ENCODE data around the gene NDUFAF5. TPM values are rescaled to one million over a fixed set of nuclear protein-coding genes. Genes with fewer than 3 reads are reported as not detected.
"Not testable (repeated sequence)": the region's sequence is repeated elsewhere in the genome, so short reads cannot be mapped to it uniquely, and the experiment has no call there.

NDUFAF5 gene
- total RNA-seq, 1 experiment from 2014 or later: 40.2 TPM

DNA sequence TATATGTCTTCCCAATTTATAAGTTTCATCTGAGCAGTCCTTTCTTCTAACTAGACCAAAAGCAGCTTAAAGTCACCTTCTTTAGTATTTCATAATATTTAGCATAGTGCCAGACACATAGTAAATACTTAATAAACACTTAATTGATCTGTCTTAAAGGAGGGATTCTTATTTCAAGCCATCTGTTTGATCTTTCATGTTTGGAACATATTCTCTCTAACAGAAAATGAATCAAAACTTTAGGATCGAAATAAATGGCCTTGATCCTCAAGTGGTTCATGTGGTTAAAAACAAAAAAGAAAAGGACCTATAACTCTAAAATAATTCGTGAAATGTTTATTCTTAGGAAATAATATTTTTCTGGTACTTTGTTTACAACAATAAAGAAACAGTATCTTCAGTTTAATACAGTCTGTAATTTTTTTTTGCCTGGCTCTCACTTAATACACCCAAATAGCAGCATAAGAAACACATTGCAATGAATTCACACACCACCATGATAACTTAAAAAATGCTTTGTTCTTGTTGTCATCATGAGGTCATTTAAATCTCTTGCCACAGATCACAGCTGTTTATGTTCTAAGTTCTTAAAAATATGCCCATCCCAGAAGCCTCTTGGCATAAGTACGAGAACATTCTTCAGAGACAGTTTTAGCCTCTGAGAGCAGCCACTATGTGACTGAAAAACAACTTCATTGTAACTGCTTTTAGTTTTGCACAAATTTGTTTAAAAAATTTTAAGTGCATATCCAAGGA, 48.2 kb upstream of the NDUFAF5 start:
- Histone ChIP-seq H2AFZ (ENCODE audit: low read length) (no peak overlapping the region), H3K27ac (ENCODE audit: insufficient read length, low read depth, low read length) (no peak overlapping the region), H3T11ph (ENCODE audit: low read length) (no peak overlapping the region), H2BK15ac (ENCODE audit: low read depth, low read length) (no peak overlapping the region), H3K9me3 (ENCODE audit: control insufficient read depth, low read depth, low read length) (no peaks in the 10 kb centered on the region), H3K14ac (ENCODE audit: insufficient read depth, low read length) (no peak overlapping the region), H4K20me1 (ENCODE audit: control insufficient read depth, insufficient read depth, insufficient read length) (no peaks in the 10 kb centered on the region), H3K23ac (ENCODE audit: insufficient read length, low read depth, low read length) (no peak overlapping the region), H2AK5ac (ENCODE audit: insufficient read length, low read length) (no peak overlapping the region), H3K23me2 (ENCODE audit: insufficient read length, low read depth, low read length, poor library complexity, severe bottlenecking) (no peaks in the 10 kb centered on the region), H2BK5ac (ENCODE audit: insufficient read length, low read length) (no peak overlapping the region), H3K79me2 (ENCODE audit: insufficient read depth, low read length) (no peaks in the 10 kb centered on the region), H3K4ac (ENCODE audit: low read depth, low read length) (no peak overlapping the region), H2BK120ac (ENCODE audit: low read depth, low read length, poor library complexity, severe bottlenecking) (no peak overlapping the region), H3K79me1 (ENCODE audit: insufficient read depth, low read depth, low read length, poor library complexity, severe bottlenecking) (no peaks in the 10 kb centered on the region), H4K5ac (ENCODE audit: insufficient read length, low read depth, low read length) (no peak overlapping the region), H4K8ac (replicated peaks; ENCODE audit: insufficient read length, low read depth, low read length) (no peak overlapping the region), H3K9ac (ENCODE audit: extremely low read depth, insufficient read length, low read length) (no peak overlapping the region), H2BK12ac (ENCODE audit: insufficient read length, low read depth, low read length) (no peak overlapping the region), H3K27me3 (ENCODE audit: insufficient read depth, low read length) (no peaks in the 10 kb centered on the region), H3K56ac (ENCODE audit: insufficient read length, low read depth, low read length) (no peak overlapping the region), H3K4me1 (ENCODE audit: insufficient read depth, low read length) (no peaks in the 10 kb centered on the region), H2BK20ac (ENCODE audit: low read depth, low read length, poor library complexity, severe bottlenecking) (no peak overlapping the region), H3K18ac (ENCODE audit: insufficient read length, low read depth, low read length) (no peak overlapping the region), H3K4me2 (ENCODE audit: insufficient read depth, insufficient read length, low read length) (no peak overlapping the region), H4K91ac (ENCODE audit: insufficient read length, low read depth, low read length) (no peak overlapping the region)
- no peaks in the 10 kb centered on the region for H3K27me3 Mint-ChIP-seq (ENCODE audit: low read depth)
- H3K9me3 Mint-ChIP-seq: peaks cover 13 to 14% of the 10 kb centered on the region in 2 experiments
- H3K4me3 Mint-ChIP-seq: no peak overlapping the region
- TF ChIP-seq, protein P1, sequence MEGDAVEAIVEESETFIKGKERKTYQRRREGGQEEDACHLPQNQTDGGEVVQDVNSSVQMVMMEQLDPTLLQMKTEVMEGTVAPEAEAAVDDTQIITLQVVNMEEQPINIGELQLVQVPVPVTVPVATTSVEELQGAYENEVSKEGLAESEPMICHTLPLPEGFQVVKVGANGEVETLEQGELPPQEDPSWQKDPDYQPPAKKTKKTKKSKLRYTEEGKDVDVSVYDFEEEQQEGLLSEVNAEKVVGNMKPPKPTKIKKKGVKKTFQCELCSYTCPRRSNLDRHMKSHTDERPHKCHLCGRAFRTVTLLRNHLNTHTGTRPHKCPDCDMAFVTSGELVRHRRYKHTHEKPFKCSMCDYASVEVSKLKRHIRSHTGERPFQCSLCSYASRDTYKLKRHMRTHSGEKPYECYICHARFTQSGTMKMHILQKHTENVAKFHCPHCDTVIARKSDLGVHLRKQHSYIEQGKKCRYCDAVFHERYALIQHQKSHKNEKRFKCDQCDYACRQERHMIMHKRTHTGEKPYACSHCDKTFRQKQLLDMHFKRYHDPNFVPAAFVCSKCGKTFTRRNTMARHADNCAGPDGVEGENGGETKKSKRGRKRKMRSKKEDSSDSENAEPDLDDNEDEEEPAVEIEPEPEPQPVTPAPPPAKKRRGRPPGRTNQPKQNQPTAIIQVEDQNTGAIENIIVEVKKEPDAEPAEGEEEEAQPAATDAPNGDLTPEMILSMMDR (conservative IDR thresholded peaks at IDR 0.05): no peak
- peaks cover 54 to 62% (median 61%) of the 10 kb centered on the region in 3 experiments for H3K36me3 Mint-ChIP-seq (ENCODE audit: insufficient read depth in 1 of 3, low read depth in 3 of 3)
- DNase-seq: no peak
- H3K4me1 Mint-ChIP-seq: no peaks in the 10 kb centered on the region
- no CpG with 5 or more reads among the region's 3 CpGs for WGBS (ENCODE audit: extremely low coverage, insufficient read length, low lambda C conversion rate)
- H3K27ac Mint-ChIP-seq: no peak overlapping the region

DNA sequence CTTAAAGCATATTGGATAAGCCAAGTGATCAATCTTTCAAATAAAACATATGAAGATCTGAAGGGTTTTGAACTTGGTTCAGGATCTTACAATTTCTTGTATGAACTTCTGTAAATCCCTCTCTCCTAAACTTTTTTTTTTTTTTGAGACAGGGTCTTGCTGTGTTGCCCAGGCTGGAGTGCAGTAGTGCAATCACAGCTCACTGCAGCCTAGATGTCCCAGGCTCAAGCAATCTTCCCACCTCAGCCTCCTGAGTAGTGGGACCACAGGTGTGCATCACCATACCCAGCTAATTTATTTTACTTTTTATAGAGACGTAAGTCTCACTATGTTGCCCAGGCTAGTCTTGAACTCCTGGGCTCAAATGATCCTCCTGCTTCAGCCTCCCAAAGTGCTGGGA, 46.6 kb upstream of the NDUFAF5 start:
- not testable (repeated sequence) for H3K79me2 ChIP-seq (ENCODE audit: insufficient read depth, low read length); H3K27ac Mint-ChIP-seq; H2BK15ac ChIP-seq (ENCODE audit: low read depth, low read length); H3K27me3 ChIP-seq (ENCODE audit: insufficient read depth, low read length); H4K91ac ChIP-seq (ENCODE audit: insufficient read length, low read depth, low read length); H3K18ac ChIP-seq (ENCODE audit: insufficient read length, low read depth, low read length); H3K9me3 ChIP-seq (ENCODE audit: control insufficient read depth, low read depth, low read length); H2BK12ac ChIP-seq (ENCODE audit: insufficient read length, low read depth, low read length); H3T11ph ChIP-seq (ENCODE audit: low read length); H2BK20ac ChIP-seq (ENCODE audit: low read depth, low read length, poor library complexity, severe bottlenecking); H3K4ac ChIP-seq (ENCODE audit: low read depth, low read length); H3K23me2 ChIP-seq (ENCODE audit: insufficient read length, low read depth, low read length, poor library complexity, severe bottlenecking); H2BK120ac ChIP-seq (ENCODE audit: low read depth, low read length, poor library complexity, severe bottlenecking); H3K79me1 ChIP-seq (ENCODE audit: insufficient read depth, low read depth, low read length, poor library complexity, severe bottlenecking); H3K4me1 Mint-ChIP-seq; H3K27ac ChIP-seq (ENCODE audit: insufficient read length, low read depth, low read length); H3K56ac ChIP-seq (ENCODE audit: insufficient read length, low read depth, low read length); H2AK5ac ChIP-seq (ENCODE audit: insufficient read length, low read length); H3K4me3 Mint-ChIP-seq; H4K5ac ChIP-seq (ENCODE audit: insufficient read length, low read depth, low read length); H3K4me1 ChIP-seq (ENCODE audit: insufficient read depth, low read length); H3K9ac ChIP-seq (ENCODE audit: extremely low read depth, insufficient read length, low read length); H3K27me3 Mint-ChIP-seq (ENCODE audit: low read depth); H2BK5ac ChIP-seq (ENCODE audit: insufficient read length, low read length); H3K4me2 ChIP-seq (ENCODE audit: insufficient read depth, insufficient read length, low read length); H2AFZ ChIP-seq (ENCODE audit: low read length); H4K20me1 ChIP-seq (ENCODE audit: control insufficient read depth, insufficient read depth, insufficient read length); H3K14ac ChIP-seq (ENCODE audit: insufficient read depth, low read length); DNase-seq; H4K8ac ChIP-seq (replicated peaks; ENCODE audit: insufficient read length, low read depth, low read length); H3K23ac ChIP-seq (ENCODE audit: insufficient read length, low read depth, low read length)
- WGBS (ENCODE audit: extremely low coverage, insufficient read length, low lambda C conversion rate): no CpG with 5 or more reads among the region's 1 CpG
- peaks cover 20 to 21% of the 10 kb centered on the region in 2 experiments for H3K9me3 Mint-ChIP-seq
- H3K36me3 Mint-ChIP-seq (ENCODE audit: insufficient read depth in 1 of 3, low read depth in 3 of 3): peaks cover 51 to 62% (median 62%) of the 10 kb centered on the region in 3 experiments

Measured in H9 (cell line).